Fibroblast of lung (primary cell): ENCODE data around the gene SLIT3.

Experiments
- EZH2 ChIP-seq: IDR thresholded peaks from 2 replicates; pipeline ENCODE4 v1.5.1; 2012; ENCODE audit warnings: low read length, control low read depth, mild to moderate bottlenecking; ENCODE audit errors: missing control alignments
- TF ChIP-seq, protein P1 (sequence below), 2 donors: IDR thresholded peaks in 1 of 2; conservative IDR thresholded peaks in 1 of 2; 1 replicate in 1 of 2; 2 replicates in 1 of 2; pipeline ENCODE4 v1.5.1; 2011 to 2012; ENCODE audit warnings: low read length in 2 of 2, control low read depth in 1 of 2, inconsistent platforms in 1 of 2, low read depth in 1 of 2, mild to moderate bottlenecking in 1 of 2

DNA sequence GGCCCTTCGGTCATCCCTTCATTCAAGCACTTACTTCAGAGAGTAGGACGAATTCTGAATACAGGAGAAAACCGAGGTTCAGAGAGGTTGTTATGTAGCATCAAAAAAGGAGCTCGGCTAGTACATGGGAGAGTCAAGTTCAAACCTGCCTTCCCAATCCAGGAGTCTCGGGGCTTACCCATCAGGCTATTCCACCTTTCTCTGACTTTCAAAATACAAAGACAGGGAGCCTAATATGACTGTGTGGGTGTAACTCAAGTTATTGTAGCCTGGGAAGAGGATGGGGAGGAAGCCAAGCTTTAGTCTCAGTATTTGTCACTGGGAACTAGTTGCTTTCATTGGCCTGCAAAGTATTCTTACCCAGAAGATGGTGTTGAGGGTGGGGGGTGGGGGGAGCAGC lies 447.0 kb downstream of the SLIT3 start:
- TF ChIP-seq, protein P1, sequence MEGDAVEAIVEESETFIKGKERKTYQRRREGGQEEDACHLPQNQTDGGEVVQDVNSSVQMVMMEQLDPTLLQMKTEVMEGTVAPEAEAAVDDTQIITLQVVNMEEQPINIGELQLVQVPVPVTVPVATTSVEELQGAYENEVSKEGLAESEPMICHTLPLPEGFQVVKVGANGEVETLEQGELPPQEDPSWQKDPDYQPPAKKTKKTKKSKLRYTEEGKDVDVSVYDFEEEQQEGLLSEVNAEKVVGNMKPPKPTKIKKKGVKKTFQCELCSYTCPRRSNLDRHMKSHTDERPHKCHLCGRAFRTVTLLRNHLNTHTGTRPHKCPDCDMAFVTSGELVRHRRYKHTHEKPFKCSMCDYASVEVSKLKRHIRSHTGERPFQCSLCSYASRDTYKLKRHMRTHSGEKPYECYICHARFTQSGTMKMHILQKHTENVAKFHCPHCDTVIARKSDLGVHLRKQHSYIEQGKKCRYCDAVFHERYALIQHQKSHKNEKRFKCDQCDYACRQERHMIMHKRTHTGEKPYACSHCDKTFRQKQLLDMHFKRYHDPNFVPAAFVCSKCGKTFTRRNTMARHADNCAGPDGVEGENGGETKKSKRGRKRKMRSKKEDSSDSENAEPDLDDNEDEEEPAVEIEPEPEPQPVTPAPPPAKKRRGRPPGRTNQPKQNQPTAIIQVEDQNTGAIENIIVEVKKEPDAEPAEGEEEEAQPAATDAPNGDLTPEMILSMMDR (conservative IDR thresholded peaks at IDR 0.05 in 1 of 2, IDR thresholded peaks at IDR 0.05 in 1 of 2; ENCODE audit: low read depth in 1 of 2, low read length in 2 of 2), result no peak
- TF ChIP-seq EZH2, result no peak
